ENCODE data around the gene GABRG3. TPM values are rescaled to one million over a fixed set of nuclear protein-coding genes. Genes with fewer than 3 reads are reported as not detected.
A peak's percentile ranks its signal among the peaks of the same experiment; 100 is the strongest.

The GABRG3 gene
- total RNA-seq, 1 donor from 2014 or later, result 0.54 TPM

DNA sequence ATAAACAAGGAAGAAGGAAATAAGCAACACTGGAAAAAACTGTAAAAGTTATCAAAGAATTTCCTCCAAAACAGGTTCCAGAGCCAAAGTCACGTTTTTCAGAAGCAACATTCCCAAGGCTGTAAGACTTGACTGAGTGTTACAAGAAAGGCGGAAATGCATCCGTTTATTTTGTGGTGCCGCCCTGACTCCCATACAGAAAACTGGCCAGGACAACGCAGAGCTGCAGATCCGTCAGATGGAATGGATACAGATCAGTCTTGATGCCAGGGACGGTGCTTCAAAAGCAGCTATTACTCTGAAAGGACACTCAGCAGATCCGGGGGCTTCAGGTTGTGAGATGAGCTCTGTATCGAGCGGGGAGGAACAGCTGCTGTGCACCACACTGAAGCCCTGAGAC is 83.4 kb downstream of the GABRG3 start:
- H3K4me2 ChIP-seq (ENCODE audit: low read length), result no peak overlapping the region
- no peak overlapping the region for H2AFZ ChIP-seq (ENCODE audit: low read depth, low read length)
- no peaks in the 10 kb centered on the region for H3K36me3 ChIP-seq (ENCODE audit: insufficient read depth, low read length)
- no peak for DNase-seq (ENCODE audit: low read depth)
- no peak overlapping the region for H3K4me3 ChIP-seq (ENCODE audit: insufficient read depth, low read depth, low read length)
- no peaks in the 10 kb centered on the region for H3K79me2 ChIP-seq (ENCODE audit: insufficient read depth, low read length)
- Mint-ChIP-seq H3K9me3 (ENCODE audit: unreplicated experiment) (no peaks in the 10 kb centered on the region), H3K4me3 (ENCODE audit: unreplicated experiment) (no peak overlapping the region), H3K4me1 (ENCODE audit: low read depth, unreplicated experiment) (peaks cover 5% of the 10 kb centered on the region), H3K27ac (ENCODE audit: unreplicated experiment) (no peak overlapping the region), H3K36me3 (ENCODE audit: low read depth, unreplicated experiment) (no peaks in the 10 kb centered on the region), H3K27me3 (ENCODE audit: low read depth, unreplicated experiment) (peaks cover under 1% of the 10 kb centered on the region)
- no peak for TF ChIP-seq EZH2 (IDR thresholded peaks at IDR 0.05; ENCODE audit: insufficient read depth, low read length)
- TF ChIP-seq, protein P1, sequence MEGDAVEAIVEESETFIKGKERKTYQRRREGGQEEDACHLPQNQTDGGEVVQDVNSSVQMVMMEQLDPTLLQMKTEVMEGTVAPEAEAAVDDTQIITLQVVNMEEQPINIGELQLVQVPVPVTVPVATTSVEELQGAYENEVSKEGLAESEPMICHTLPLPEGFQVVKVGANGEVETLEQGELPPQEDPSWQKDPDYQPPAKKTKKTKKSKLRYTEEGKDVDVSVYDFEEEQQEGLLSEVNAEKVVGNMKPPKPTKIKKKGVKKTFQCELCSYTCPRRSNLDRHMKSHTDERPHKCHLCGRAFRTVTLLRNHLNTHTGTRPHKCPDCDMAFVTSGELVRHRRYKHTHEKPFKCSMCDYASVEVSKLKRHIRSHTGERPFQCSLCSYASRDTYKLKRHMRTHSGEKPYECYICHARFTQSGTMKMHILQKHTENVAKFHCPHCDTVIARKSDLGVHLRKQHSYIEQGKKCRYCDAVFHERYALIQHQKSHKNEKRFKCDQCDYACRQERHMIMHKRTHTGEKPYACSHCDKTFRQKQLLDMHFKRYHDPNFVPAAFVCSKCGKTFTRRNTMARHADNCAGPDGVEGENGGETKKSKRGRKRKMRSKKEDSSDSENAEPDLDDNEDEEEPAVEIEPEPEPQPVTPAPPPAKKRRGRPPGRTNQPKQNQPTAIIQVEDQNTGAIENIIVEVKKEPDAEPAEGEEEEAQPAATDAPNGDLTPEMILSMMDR (IDR thresholded peaks at IDR 0.05; ENCODE audit: insufficient read depth, low read depth, low read length), result no peak
- peaks cover 6% of the 10 kb centered on the region for H3K4me1 ChIP-seq (ENCODE audit: insufficient read depth, low read length)
- H3K27ac ChIP-seq (ENCODE audit: low read depth, low read length), result no peak overlapping the region
- no peak for FAIRE-seq
- H4K20me1 ChIP-seq (ENCODE audit: insufficient read depth, low read length), result no peaks in the 10 kb centered on the region
- no peaks in the 10 kb centered on the region for H3K9me3 ChIP-seq (ENCODE audit: insufficient read depth, low read depth, low read length)
- H3K9ac ChIP-seq (ENCODE audit: low read length), result no peak overlapping the region
- no peaks in the 10 kb centered on the region for H3K27me3 ChIP-seq (ENCODE audit: insufficient read depth, low read length)

DNA sequence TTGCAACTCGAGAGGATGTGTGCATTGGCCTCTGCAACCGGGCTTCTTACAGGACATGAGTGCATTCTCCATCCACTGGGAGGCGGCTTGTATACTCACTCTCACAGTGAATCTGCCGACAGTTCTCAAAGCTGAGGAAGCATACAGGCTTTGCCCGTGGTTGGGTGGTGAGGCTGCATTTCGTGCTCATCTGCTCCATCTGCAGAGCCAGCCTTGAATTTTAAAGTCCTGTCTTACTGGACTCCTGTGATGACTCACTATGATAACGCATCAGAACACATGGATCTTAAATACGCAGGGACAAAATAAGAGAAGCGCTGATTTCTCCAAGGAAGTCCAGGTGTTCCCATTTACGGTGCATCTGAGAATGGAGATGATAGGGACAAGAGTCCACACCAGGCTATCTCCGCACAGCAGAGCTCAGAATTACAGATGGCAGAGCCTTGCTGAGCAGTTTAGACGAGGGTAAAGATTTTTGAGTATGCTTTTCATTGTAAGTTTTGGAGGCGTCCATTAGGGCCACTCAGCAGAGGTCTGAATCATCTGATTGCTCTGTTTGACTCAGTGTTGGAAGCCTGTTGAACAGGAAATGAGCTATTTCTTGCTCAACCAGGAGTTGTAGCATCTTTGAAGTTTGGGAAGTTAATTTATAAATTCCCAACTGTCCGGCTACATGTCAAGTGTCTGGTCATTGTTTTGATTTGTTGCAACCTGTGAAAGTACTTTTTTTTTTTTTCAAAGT is 87.1 kb downstream of the GABRG3 start:
- H3K27me3 ChIP-seq (ENCODE audit: insufficient read depth, low read length), result no peaks in the 10 kb centered on the region
- H3K9ac ChIP-seq (ENCODE audit: low read length), result no peak overlapping the region
- no peaks in the 10 kb centered on the region for H3K9me3 ChIP-seq (ENCODE audit: insufficient read depth, low read depth, low read length)
- FAIRE-seq (peak; percentile 45), DNase-seq (ENCODE audit: low read depth) (peak; percentile 75)
- Mint-ChIP-seq H3K27ac (ENCODE audit: unreplicated experiment) (no peak overlapping the region), H3K9me3 (ENCODE audit: unreplicated experiment) (no peaks in the 10 kb centered on the region), H3K4me3 (ENCODE audit: unreplicated experiment) (no peak overlapping the region), H3K27me3 (ENCODE audit: low read depth, unreplicated experiment) (no peaks in the 10 kb centered on the region), H3K4me1 (ENCODE audit: low read depth, unreplicated experiment) (peaks cover 8% of the 10 kb centered on the region), H3K36me3 (ENCODE audit: low read depth, unreplicated experiment) (no peaks in the 10 kb centered on the region)
- no peaks in the 10 kb centered on the region for H4K20me1 ChIP-seq (ENCODE audit: insufficient read depth, low read length)
- H3K4me1 ChIP-seq (ENCODE audit: insufficient read depth, low read length), result peaks cover 6% of the 10 kb centered on the region
- no peaks in the 10 kb centered on the region for H3K36me3 ChIP-seq (ENCODE audit: insufficient read depth, low read length)
- H3K79me2 ChIP-seq (ENCODE audit: insufficient read depth, low read length), result no peaks in the 10 kb centered on the region
- no peak for TF ChIP-seq EZH2 (IDR thresholded peaks at IDR 0.05; ENCODE audit: insufficient read depth, low read length)
- TF ChIP-seq, protein P1 (IDR thresholded peaks at IDR 0.05; ENCODE audit: insufficient read depth, low read depth, low read length), result no peak
- peak overlapping the region; percentile 80 for H3K4me2 ChIP-seq (ENCODE audit: low read length)
- peak overlapping the region; percentile 32 for H3K27ac ChIP-seq (ENCODE audit: low read depth, low read length)
- H3K4me3 ChIP-seq (ENCODE audit: insufficient read depth, low read depth, low read length), result peak overlapping the region; percentile 34
- peak overlapping the region; percentile 54 for H2AFZ ChIP-seq (ENCODE audit: low read depth, low read length)

DNA sequence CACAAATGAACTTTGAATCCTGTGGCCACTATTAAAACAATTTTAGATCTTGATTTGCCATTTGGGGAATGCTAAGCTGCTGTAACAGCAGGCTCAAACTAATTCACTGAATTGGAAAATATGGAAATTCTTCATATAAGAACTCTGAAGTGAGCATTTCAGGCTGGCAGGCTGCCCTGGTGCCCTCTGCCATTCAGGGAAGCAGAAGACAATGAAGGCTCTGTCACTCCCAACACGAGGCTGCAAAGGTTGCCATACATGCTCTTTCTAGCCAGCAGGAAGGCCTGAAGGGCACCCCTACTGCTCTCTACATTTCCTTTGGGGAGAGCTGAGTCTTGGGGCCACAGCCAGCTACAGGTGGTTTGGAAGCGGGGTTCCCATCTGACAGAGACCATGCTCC is 88.0 kb downstream of the GABRG3 start:
- Histone ChIP-seq H3K27me3 (ENCODE audit: insufficient read depth, low read length) (no peaks in the 10 kb centered on the region), H2AFZ (ENCODE audit: low read depth, low read length) (no peak overlapping the region), H3K79me2 (ENCODE audit: insufficient read depth, low read length) (no peaks in the 10 kb centered on the region), H3K27ac (ENCODE audit: low read depth, low read length) (no peak overlapping the region), H3K9ac (ENCODE audit: low read length) (no peak overlapping the region), H3K4me3 (ENCODE audit: insufficient read depth, low read depth, low read length) (no peak overlapping the region), H3K4me1 (ENCODE audit: insufficient read depth, low read length) (peaks cover 6% of the 10 kb centered on the region), H3K36me3 (ENCODE audit: insufficient read depth, low read length) (no peaks in the 10 kb centered on the region), H3K9me3 (ENCODE audit: insufficient read depth, low read depth, low read length) (no peaks in the 10 kb centered on the region), H3K4me2 (ENCODE audit: low read length) (no peak overlapping the region), H4K20me1 (ENCODE audit: insufficient read depth, low read length) (no peaks in the 10 kb centered on the region)
- no peak for DNase-seq (ENCODE audit: low read depth)
- Mint-ChIP-seq H3K4me1 (ENCODE audit: low read depth, unreplicated experiment) (peaks cover 8% of the 10 kb centered on the region), H3K9me3 (ENCODE audit: unreplicated experiment) (no peaks in the 10 kb centered on the region), H3K36me3 (ENCODE audit: low read depth, unreplicated experiment) (no peaks in the 10 kb centered on the region), H3K4me3 (ENCODE audit: unreplicated experiment) (no peak overlapping the region), H3K27ac (ENCODE audit: unreplicated experiment) (no peak overlapping the region), H3K27me3 (ENCODE audit: low read depth, unreplicated experiment) (no peaks in the 10 kb centered on the region)
- no peak for TF ChIP-seq EZH2 (IDR thresholded peaks at IDR 0.05; ENCODE audit: insufficient read depth, low read length)
- TF ChIP-seq, protein P1 (IDR thresholded peaks at IDR 0.05; ENCODE audit: insufficient read depth, low read depth, low read length), result no peak
- FAIRE-seq, result no peak

Data from astrocyte (in vitro differentiated cells and primary cell).